HEK293 (cell line): Measurements from ENCODE around the gene ZNF438.
A peak's percentile ranks its signal among the peaks of the same experiment; 100 is the strongest.

Source experiments
- CTCF ChIA-PET: fragments of 350-600 bp; formaldehyde crosslinking; extraction: SDS; loops from one replicate; lab custom pipeline; 2021; ENCODE audit warnings: antibody characterized with exemption; lab: Yijun Ruan, JAX
- POLR2A ChIA-PET: fragments of 300-600 bp; formaldehyde crosslinking; extraction: SDS; loops from one replicate; lab custom pipeline; 2020; ENCODE audit warnings: antibody characterized with exemption, inconsistent platforms; lab: Yijun Ruan, JAX
- H3K27ac ChIP-seq: fragments of 200-500 bp; sonication (Bioruptor generic); 2 replicates; pipeline ENCODE4 v1.5.1; 2014; ENCODE audit warnings: low read depth, low read length, control low read depth, inconsistent platforms; ENCODE audit errors: extremely low read depth
- H3K36me3 ChIP-seq, 2 experiments: fragments of 200-500 bp in 1 of 2; sonication (Bioruptor generic) in 1 of 2; 1 replicate in 1 of 2; 2 replicates in 1 of 2; pipeline ENCODE4 v1.5.1; 2014 to 2017; ENCODE audit warnings: inconsistent platforms in 2 of 2, low read length in 2 of 2; ENCODE audit not compliant: control insufficient read depth in 2 of 2, insufficient read depth in 1 of 2
- H3K4me1 ChIP-seq: fragments of 200-500 bp; sonication (Bioruptor generic); 2 replicates; pipeline ENCODE4 v1.5.1; 2014; ENCODE audit warnings: mild to moderate bottlenecking, low read length, inconsistent platforms; ENCODE audit not compliant: control insufficient read depth, insufficient read depth
- H3K4me3 ChIP-seq: 2 replicates; pipeline ENCODE4 v1.5.1; 2011; ENCODE audit warnings: low read depth, mild to moderate bottlenecking, control low read depth, low read length, moderate library complexity
- H3K9me3 ChIP-seq: fragments of 200-500 bp; sonication (Bioruptor generic); 2 replicates; pipeline ENCODE4 v1.5.1; 2014; ENCODE audit warnings: low read depth, low read length, inconsistent platforms; ENCODE audit not compliant: control insufficient read depth, insufficient read depth
- KLF8 ChIP-seq: fragments of 450-650 bp; formaldehyde crosslinking; IDR thresholded peaks from 2 replicates; pipeline ENCODE4 v1.5.1; 2016; ENCODE audit warnings: missing biosample characterization, missing genetic modification characterization
- RBAK ChIP-seq: fragments of 450-650 bp; formaldehyde crosslinking; IDR thresholded peaks from 2 replicates; pipeline ENCODE4 v1.5.1; 2016; ENCODE audit warnings: missing biosample characterization, missing genetic modification characterization
- SCRT2 ChIP-seq: fragments of 450-650 bp; formaldehyde crosslinking; IDR thresholded peaks from 2 replicates; pipeline ENCODE4 v1.5.1; 2016; ENCODE audit warnings: missing biosample characterization, missing genetic modification characterization
- SP3 ChIP-seq: fragments of 450-650 bp; formaldehyde crosslinking; IDR thresholded peaks from 2 replicates; pipeline ENCODE4 v1.5.1; 2016; ENCODE audit warnings: missing biosample characterization, missing genetic modification characterization
- SP7 ChIP-seq: fragments of 450-650 bp; formaldehyde crosslinking; IDR thresholded peaks from 2 replicates; pipeline ENCODE4 v1.5.1; 2016; ENCODE audit warnings: missing biosample characterization, missing genetic modification characterization
- TRIM28 ChIP-seq: IDR thresholded peaks from 2 replicates; pipeline ENCODE4 v1.6.1; 2011; ENCODE audit warnings: low read length, control low read depth, borderline replicate concordance
- WT1 ChIP-seq: fragments of 450-650 bp; formaldehyde crosslinking; IDR thresholded peaks from 2 replicates; pipeline ENCODE4 v1.5.1; 2016; ENCODE audit warnings: missing biosample characterization, missing genetic modification characterization
- ZBTB48 ChIP-seq: fragments of 450-650 bp; formaldehyde crosslinking; IDR thresholded peaks from 2 replicates; pipeline ENCODE4 v1.5.1; 2016; ENCODE audit warnings: missing biosample characterization, missing genetic modification characterization
- ZEB2 ChIP-seq: fragments of 450-650 bp; formaldehyde crosslinking; IDR thresholded peaks from 2 replicates; pipeline ENCODE4 v1.5.1; 2016; ENCODE audit warnings: missing biosample characterization, missing genetic modification characterization
- ZFHX2 ChIP-seq: fragments of 450-650 bp; formaldehyde crosslinking; conservative IDR thresholded peaks from 2 replicates; pipeline ENCODE4 v1.5.1; 2016; ENCODE audit warnings: missing biosample characterization, missing genetic modification characterization
- ZFP3 ChIP-seq: fragments of 450-650 bp; formaldehyde crosslinking; IDR thresholded peaks from 2 replicates; pipeline ENCODE4 v1.5.1; 2016; ENCODE audit warnings: low read depth, missing biosample characterization, missing genetic modification characterization
- ZIC2 ChIP-seq: fragments of 450-650 bp; formaldehyde crosslinking; IDR thresholded peaks from 2 replicates; pipeline ENCODE4 v1.5.1; 2016; ENCODE audit warnings: missing biosample characterization, missing genetic modification characterization
- ZNF10 ChIP-seq: fragments of 450-650 bp; formaldehyde crosslinking; IDR thresholded peaks from 2 replicates; pipeline ENCODE4 v1.5.1; 2017; ENCODE audit warnings: missing biosample characterization, missing genetic modification characterization
- ZNF114 ChIP-seq: fragments of 450-650 bp; formaldehyde crosslinking; IDR thresholded peaks from 2 replicates; pipeline ENCODE4 v1.5.0; 2017; ENCODE audit warnings: missing biosample characterization, missing genetic modification characterization
- ZNF391 ChIP-seq: fragments of 450-650 bp; formaldehyde crosslinking; IDR thresholded peaks from 2 replicates; pipeline ENCODE4 v1.5.1; 2016; ENCODE audit warnings: low read depth, missing biosample characterization, missing genetic modification characterization, borderline replicate concordance
- ZNF518A ChIP-seq: fragments of 450-650 bp; formaldehyde crosslinking; conservative IDR thresholded peaks from 2 replicates; pipeline ENCODE4 v1.5.1; 2016; ENCODE audit warnings: low read depth, missing biosample characterization, missing genetic modification characterization
- ZNF549 ChIP-seq: fragments of 450-650 bp; IDR thresholded peaks from 2 replicates; pipeline ENCODE4 v1.5.1; 2018; ENCODE audit warnings: missing biosample characterization, missing genetic modification characterization, mild to moderate bottlenecking, inconsistent platforms, moderate library complexity
- ZNF585B ChIP-seq: fragments of 450-650 bp; formaldehyde crosslinking; IDR thresholded peaks from 2 replicates; pipeline ENCODE4 v1.5.1; 2016; ENCODE audit warnings: missing biosample characterization, missing genetic modification characterization
- ZNF600 ChIP-seq: fragments of 450-650 bp; formaldehyde crosslinking; IDR thresholded peaks from 2 replicates; pipeline ENCODE4 v1.5.1; 2016; ENCODE audit warnings: missing biosample characterization, missing genetic modification characterization
- ZNF629 ChIP-seq: fragments of 450-650 bp; formaldehyde crosslinking; IDR thresholded peaks from 2 replicates; pipeline ENCODE4 v1.5.1; 2017; ENCODE audit warnings: missing biosample characterization, missing genetic modification characterization
- ZNF785 ChIP-seq: fragments of 450-650 bp; formaldehyde crosslinking; IDR thresholded peaks from 2 replicates; pipeline ENCODE4 v1.5.1; 2016; ENCODE audit warnings: missing biosample characterization, missing genetic modification characterization
- TF ChIP-seq, protein P1 (sequence below): fragments of 450-650 bp; formaldehyde crosslinking; conservative IDR thresholded peaks from 2 replicates; pipeline ENCODE4 v1.5.1; 2016; ENCODE audit warnings: low read depth, missing biosample characterization, missing genetic modification characterization
- TF ChIP-seq, protein P2 (sequence below): fragments of 450-650 bp; formaldehyde crosslinking; IDR thresholded peaks from 2 replicates; pipeline ENCODE4 v1.5.1; 2016; ENCODE audit warnings: missing biosample characterization, missing genetic modification characterization

ZNF438 gene

DNA sequence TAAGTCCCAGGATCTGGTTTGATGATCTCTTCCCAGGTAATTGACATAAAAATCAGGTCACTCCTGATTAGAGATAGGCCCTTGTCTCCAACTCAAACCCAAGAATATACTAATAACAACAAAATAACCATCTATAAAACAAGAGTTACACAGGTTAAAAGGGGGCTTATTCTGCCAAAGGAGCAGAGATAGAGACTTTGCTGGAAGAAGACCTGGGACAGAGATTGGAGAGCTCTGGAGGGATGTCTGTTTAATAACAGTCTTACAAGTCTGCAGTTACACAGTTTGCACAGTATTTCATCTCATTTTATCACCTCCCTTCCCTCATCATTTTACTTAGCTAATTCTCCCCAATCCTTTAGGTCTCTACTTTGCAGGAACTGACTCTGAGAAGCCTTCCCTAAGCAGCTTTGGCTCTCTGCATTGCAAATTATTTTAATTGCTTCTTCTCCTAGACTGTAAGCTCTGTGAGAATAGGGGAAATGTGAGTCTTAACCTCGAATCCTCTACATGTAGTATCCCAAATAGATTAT, 3.7 kb upstream of the ZNF438 start:
- Histone ChIP-seq H3K4me1 (peaks cover 7% of the 10 kb centered on the region; the same call in 1 of the 2 replicates), H3K27ac (no peak overlapping the region), H3K36me3 (no peaks in the 10 kb centered on the region)
- TF ChIP-seq ZNF518A (no peak), ZBTB48 (tag by site-specific recombination) (no peak), ZFHX2 (tag by site-specific recombination) (no peak), RBAK (tag by site-specific recombination) (no peak), ZNF585B (tag by site-specific recombination) (no peak), ZFP3 (tag by site-specific recombination) (no peak), ZNF10 (tag by site-specific recombination) (no peak), ZNF549 (tag by site-specific recombination) (no peak), ZIC2 (tag by site-specific recombination) (no peak), WT1 (tag by site-specific recombination) (no peak), ZNF391 (no peak)
- TF ChIP-seq, protein P1, sequence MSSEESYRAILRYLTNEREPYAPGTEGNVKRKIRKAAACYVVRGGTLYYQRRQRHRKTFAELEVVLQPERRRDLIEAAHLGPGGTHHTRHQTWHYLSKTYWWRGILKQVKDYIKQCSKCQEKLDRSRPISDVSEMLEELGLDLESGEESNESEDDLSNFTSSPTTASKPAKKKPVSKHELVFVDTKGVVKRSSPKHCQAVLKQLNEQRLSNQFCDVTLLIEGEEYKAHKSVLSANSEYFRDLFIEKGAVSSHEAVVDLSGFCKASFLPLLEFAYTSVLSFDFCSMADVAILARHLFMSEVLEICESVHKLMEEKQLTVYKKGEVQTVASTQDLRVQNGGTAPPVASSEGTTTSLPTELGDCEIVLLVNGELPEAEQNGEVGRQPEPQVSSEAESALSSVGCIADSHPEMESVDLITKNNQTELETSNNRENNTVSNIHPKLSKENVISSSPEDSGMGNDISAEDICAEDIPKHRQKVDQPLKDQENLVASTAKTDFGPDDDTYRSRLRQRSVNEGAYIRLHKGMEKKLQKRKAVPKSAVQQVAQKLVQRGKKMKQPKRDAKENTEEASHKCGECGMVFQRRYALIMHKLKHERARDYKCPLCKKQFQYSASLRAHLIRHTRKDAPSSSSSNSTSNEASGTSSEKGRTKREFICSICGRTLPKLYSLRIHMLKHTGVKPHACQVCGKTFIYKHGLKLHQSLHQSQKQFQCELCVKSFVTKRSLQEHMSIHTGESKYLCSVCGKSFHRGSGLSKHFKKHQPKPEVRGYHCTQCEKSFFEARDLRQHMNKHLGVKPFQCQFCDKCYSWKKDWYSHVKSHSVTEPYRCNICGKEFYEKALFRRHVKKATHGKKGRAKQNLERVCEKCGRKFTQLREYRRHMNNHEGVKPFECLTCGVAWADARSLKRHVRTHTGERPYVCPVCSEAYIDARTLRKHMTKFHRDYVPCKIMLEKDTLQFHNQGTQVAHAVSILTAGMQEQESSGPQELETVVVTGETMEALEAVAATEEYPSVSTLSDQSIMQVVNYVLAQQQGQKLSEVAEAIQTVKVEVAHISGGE: no peak
- TF ChIP-seq, all 188 proteins: peak for 0
- Histone ChIP-seq H3K4me3 (no peak overlapping the region), H3K9me3 (no peaks in the 10 kb centered on the region)
- POLR2A ChIA-PET: no interaction called here
- CTCF ChIA-PET: no interaction called here

DNA sequence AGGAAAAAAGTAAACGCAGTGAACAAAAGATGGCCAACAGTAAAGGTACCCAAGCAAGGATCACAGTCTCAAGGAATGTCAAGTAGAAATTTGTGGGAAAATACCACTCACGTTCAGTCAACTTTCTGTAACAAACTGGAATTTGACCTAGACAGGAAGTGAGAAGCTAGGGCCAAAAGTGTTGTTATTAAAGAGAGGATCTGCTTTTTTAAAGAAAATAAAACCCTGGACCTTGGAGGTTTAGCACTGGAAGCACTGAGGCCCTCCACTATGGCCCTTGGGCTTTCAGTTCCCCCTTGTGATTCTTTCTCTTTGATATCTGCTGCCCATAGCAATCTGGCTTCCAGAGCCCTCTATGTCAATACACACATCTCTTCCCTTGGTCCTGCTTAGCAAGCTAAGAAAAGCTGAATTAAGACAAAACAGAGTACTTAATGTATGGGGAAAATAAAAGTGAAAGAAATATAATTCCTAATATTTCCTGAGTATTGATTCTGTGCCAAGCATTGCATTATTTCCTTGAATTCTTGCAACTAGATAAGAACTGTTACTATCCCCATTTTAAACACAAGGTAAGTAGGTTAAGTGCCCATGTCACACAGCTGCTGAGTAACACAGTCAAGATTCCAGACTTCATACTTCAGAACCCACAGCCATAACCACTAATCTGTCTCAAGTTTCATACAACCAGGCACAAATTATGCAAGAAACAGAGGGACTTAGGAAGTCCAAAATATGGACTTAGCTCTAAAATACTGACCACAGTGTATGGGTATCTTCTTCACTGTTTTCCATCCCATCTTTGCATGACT, 2.6 kb upstream of the ZNF438 start:
- no peak overlapping the region for H3K27ac ChIP-seq
- ChIA-PET CTCF (no interaction called here), POLR2A (no interaction called here)
- H3K36me3 ChIP-seq: no peaks in the 10 kb centered on the region
- H3K9me3 ChIP-seq: no peaks in the 10 kb centered on the region
- TF ChIP-seq ZEB2 (tag by site-specific recombination): no peak
- peak; percentile 75 for TF ChIP-seq ZNF600
- TF ChIP-seq ZNF785 (tag by site-specific recombination): no peak
- no peak for TF ChIP-seq SP3 (tag by site-specific recombination)
- no peak for TF ChIP-seq SCRT2 (tag by site-specific recombination)
- TF ChIP-seq ZNF629: 0 out of 2 replicates have a peak, but pooled peaks have one; percentile 18
- TF ChIP-seq KLF8: 0 out of 2 replicates have a peak, but pooled peaks have one; percentile 35
- peak; percentile 60 for TF ChIP-seq SP7 (tag by site-specific recombination)
- TF ChIP-seq, protein P2, sequence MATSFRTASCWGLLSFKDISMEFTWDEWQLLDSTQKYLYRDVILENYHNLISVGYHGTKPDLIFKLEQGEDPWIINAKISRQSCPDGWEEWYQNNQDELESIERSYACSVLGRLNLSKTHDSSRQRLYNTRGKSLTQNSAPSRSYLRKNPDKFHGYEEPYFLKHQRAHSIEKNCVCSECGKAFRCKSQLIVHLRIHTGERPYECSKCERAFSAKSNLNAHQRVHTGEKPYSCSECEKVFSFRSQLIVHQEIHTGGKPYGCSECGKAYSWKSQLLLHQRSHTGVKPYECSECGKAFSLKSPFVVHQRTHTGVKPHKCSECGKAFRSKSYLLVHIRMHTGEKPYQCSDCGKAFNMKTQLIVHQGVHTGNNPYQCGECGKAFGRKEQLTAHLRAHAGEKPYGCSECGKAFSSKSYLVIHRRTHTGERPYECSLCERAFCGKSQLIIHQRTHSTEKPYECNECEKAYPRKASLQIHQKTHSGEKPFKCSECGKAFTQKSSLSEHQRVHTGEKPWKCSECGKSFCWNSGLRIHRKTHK (tag by site-specific recombination): no peak
- TF ChIP-seq ZNF114 (tag by site-specific recombination): no peak
- TF ChIP-seq TRIM28: no peak
- H3K4me1 ChIP-seq: peaks cover 10% of the 10 kb centered on the region; the same call in 1 of the 2 replicates
- no peak overlapping the region for H3K4me3 ChIP-seq
